H4 (cell line): ENCODE measurements around the gene ATP6V1G1. TPM values are rescaled to one million over a fixed set of nuclear protein-coding genes. Genes with fewer than 3 reads are reported as not detected.

Source experiments
- total RNA-seq: library from RNA; depleted of rRNA; stranded (reverse); fragments of >200 nt; shearing (Covaris generic); gene quantifications from 2 replicates; pipeline ENCODE4 v1.2.3, GENCODE V29; 2014; rRNA removed

ATP6V1G1 gene
- total RNA-seq, 1 experiment from 2014 or later: 172 TPM

Other genes with a start within 250 kb of the ATP6V1G1 start
- gene AKNA, start 199.8 kb upstream of the ATP6V1G1 start, total RNA-seq: 2.3 and 3.4 TPM in 2 replicates
- gene WHRN, start 82.3 kb upstream of the ATP6V1G1 start, total RNA-seq: 0.37 and 1.5 TPM in 2 replicates
- 6.2 and 10.0 TPM in 2 replicates for gene TMEM268, start 23.5 kb downstream of the ATP6V1G1 start, total RNA-seq
- gene TEX53, start 70.0 kb downstream of the ATP6V1G1 start, total RNA-seq: not detected in 2 replicates
- gene TEX48, start 94.4 kb downstream of the ATP6V1G1 start, total RNA-seq: not detected in 2 replicates
- gene TNFSF15, start 218.3 kb downstream of the ATP6V1G1 start, total RNA-seq: 0.75 and 0.80 TPM in 2 replicates